Measurements from ENCODE around the gene SFMBT2. TPM values are rescaled to one million over a fixed set of nuclear protein-coding genes. Genes with fewer than 3 reads are reported as not detected.
"Not testable (repeated sequence)": the region's sequence is repeated elsewhere in the genome, so short reads cannot be mapped to it uniquely, and the experiment has no call there.

The SFMBT2 gene
- total and polyA plus RNA-seq, 7 donors, result 0.53 to 8.2 (median 3.0) TPM

- H3K27me3 ChIP-seq (ENCODE audit: insufficient read depth in 3 of 3, low read length in 2 of 3), result no peaks in the 10 kb centered on the region
- no peak for ATAC-seq
- no peaks in the 10 kb centered on the region for H3K4me1 ChIP-seq
- no peak for TF ChIP-seq CTCF (IDR thresholded peaks at IDR 0.05)
- no peak overlapping the region for H3K27ac ChIP-seq
- no peak for DNase-seq
- H3K36me3 ChIP-seq (ENCODE audit: insufficient read depth in 1 of 2, low read depth in 1 of 2), result no peaks in the 10 kb centered on the region
- no peaks in the 10 kb centered on the region for H3K9me3 ChIP-seq
- 75 to 85% (median 79%) methylated on average over 2 of the region's 2 CpGs for WGBS, 3 donors
- intact Hi-C loops (cut with DNase I), result no loop called here
- H3K4me3 ChIP-seq, result no peak overlapping the region
Measured at GRCh38 chr10:7389346-7389745, 21.5 kb downstream of the SFMBT2 start.

- DNase-seq (no peak), ATAC-seq (no peak)
- intact Hi-C loops (cut with DNase I), result no loop called here
- no peaks in the 10 kb centered on the region for H3K36me3 ChIP-seq (ENCODE audit: insufficient read depth in 1 of 2, low read depth in 1 of 2)
- 86 to 90% (median 89%) methylated on average over 4 of the region's 4 CpGs for WGBS, 3 donors
- no peak overlapping the region for H3K27ac ChIP-seq
- no peak overlapping the region for H3K4me3 ChIP-seq
- no peaks in the 10 kb centered on the region for H3K9me3 ChIP-seq
- no peak for TF ChIP-seq CTCF (IDR thresholded peaks at IDR 0.05)
- H3K4me1 ChIP-seq, result no peaks in the 10 kb centered on the region
- H3K27me3 ChIP-seq (ENCODE audit: insufficient read depth in 3 of 3, low read length in 2 of 3), result no peaks in the 10 kb centered on the region
Measured at GRCh38 chr10:7388602-7389001, 22.2 kb downstream of the SFMBT2 start.

- H3K9me3 ChIP-seq; H3K27ac ChIP-seq; H3K4me1 ChIP-seq; H3K4me3 ChIP-seq; H3K27me3 ChIP-seq (ENCODE audit: insufficient read depth in 3 of 3, low read length in 2 of 3); H3K36me3 ChIP-seq (ENCODE audit: insufficient read depth in 1 of 2, low read depth in 1 of 2); DNase-seq; ATAC-seq; intact Hi-C loops (cut with DNase I): not testable (repeated sequence)
- WGBS, 3 donors, result 83 to 100% (median 92%) methylated on average over 1 of the region's 1 CpG
Measured at GRCh38 chr10:7388149-7388548, 22.7 kb downstream of the SFMBT2 start.

GRCh38 chr10:7385114-7385513 lies 25.7 kb downstream of the SFMBT2 start:
- no peak overlapping the region for H3K27ac ChIP-seq
- no peaks in the 10 kb centered on the region for H3K9me3 ChIP-seq
- ATAC-seq, result no peak
- no peaks in the 10 kb centered on the region for H3K4me1 ChIP-seq
- DNase-seq, result no peak
- 69 to 77% (median 76%) methylated on average over 7 of the region's 7 CpGs for WGBS, 3 donors
- TF ChIP-seq CTCF (IDR thresholded peaks at IDR 0.05), result no peak
- H3K36me3 ChIP-seq (ENCODE audit: insufficient read depth in 1 of 2, low read depth in 1 of 2), result peaks cover 2 to 15% of the 10 kb centered on the region in 2 donors
- H3K27me3 ChIP-seq (ENCODE audit: insufficient read depth in 3 of 3, low read length in 2 of 3), result no peaks in the 10 kb centered on the region
- intact Hi-C loops (cut with DNase I), result no loop called here
- H3K4me3 ChIP-seq, result no peak overlapping the region

GRCh38 chr10:7383442-7383841 lies 27.4 kb downstream of the SFMBT2 start:
- no peak for ATAC-seq
- TF ChIP-seq CTCF (IDR thresholded peaks at IDR 0.05), result no peak
- no peaks in the 10 kb centered on the region for H3K4me1 ChIP-seq
- DNase-seq, result no peak
- intact Hi-C loops (cut with DNase I), result no loop called here
- no peak overlapping the region for H3K4me3 ChIP-seq
- no peaks in the 10 kb centered on the region for H3K9me3 ChIP-seq
- no peak overlapping the region for H3K27ac ChIP-seq
- 76 to 87% (median 79%) methylated on average over 7 of the region's 7 CpGs for WGBS, 3 donors
- peaks cover 2 to 15% of the 10 kb centered on the region in 2 donors for H3K36me3 ChIP-seq (ENCODE audit: insufficient read depth in 1 of 2, low read depth in 1 of 2)
- no peaks in the 10 kb centered on the region for H3K27me3 ChIP-seq (ENCODE audit: insufficient read depth in 3 of 3, low read length in 2 of 3)
